SU-DHL-6 (cell line): Measurements from ENCODE around the gene JMJD6.
A peak's percentile ranks its signal among the peaks of the same experiment; 100 is the strongest.

Experiments
- H2AFZ ChIP-seq: fragments of 200-600 bp; sonication (generic); 2 replicates; pipeline ENCODE4 v1.6.1; 2014; ENCODE audit warnings: low read depth, mild to moderate bottlenecking, moderate library complexity, mixed read lengths, antibody characterized with exemption, low read length; ENCODE audit not compliant: severe bottlenecking
- H3F3A ChIP-seq: fragments of 200-600 bp; shearing (Covaris generic); 2 replicates; pipeline ENCODE4 v1.6.0; 2016; ENCODE audit warnings: antibody characterized with exemption, mild to moderate bottlenecking; ENCODE audit not compliant: insufficient read depth
- H3K27ac ChIP-seq: fragments of 200-600 bp; sonication (generic); 2 replicates; pipeline ENCODE4 v1.5.1; 2016; ENCODE audit warnings: low read depth, mild to moderate bottlenecking, low read length, moderate library complexity, mixed read lengths
- H3K27me3 ChIP-seq: fragments of 200-600 bp; sonication (generic), shearing (Covaris generic); 2 replicates; pipeline ENCODE4 v1.6.0; 2014; ENCODE audit warnings: mild to moderate bottlenecking, low read length
- H3K36me3 ChIP-seq: fragments of 200-600 bp; sonication (generic); 2 replicates; pipeline ENCODE4 v1.6.1; 2014; ENCODE audit warnings: mild to moderate bottlenecking, low read length, mixed read lengths
- H3K4me2 ChIP-seq: fragments of 300-600, 200-600 bp; shearing (Covaris generic), sonication (generic); 2 replicates; pipeline ENCODE4 v1.6.0; 2014; ENCODE audit warnings: low read length, low read depth, mild to moderate bottlenecking; ENCODE audit not compliant: poor library complexity, severe bottlenecking
- H3K4me3 ChIP-seq: fragments of 200-600 bp; sonication (generic); 2 replicates; pipeline ENCODE4 v1.5.1; 2014; ENCODE audit warnings: antibody characterized with exemption, low read length, mild to moderate bottlenecking, mixed read lengths; ENCODE audit not compliant: insufficient read depth, poor library complexity, severe bottlenecking
- H3K79me2 ChIP-seq: fragments of 200-600 bp; sonication (generic); 2 replicates; pipeline ENCODE4 v1.6.1; 2014; ENCODE audit warnings: mild to moderate bottlenecking, low read length, moderate library complexity; ENCODE audit not compliant: insufficient read depth
- H3K9ac ChIP-seq: fragments of 200-600 bp; sonication (generic); 2 replicates; pipeline ENCODE4 v1.7.0; 2014; ENCODE audit warnings: mild to moderate bottlenecking, low read length
- H3K9me2 ChIP-seq: fragments of 200-600 bp; sonication (generic); replicated peaks from 2 replicates; pipeline ENCODE4 v1.6.1; 2014; ENCODE audit warnings: low read length; ENCODE audit not compliant: insufficient read depth
- H3K9me3 ChIP-seq: fragments of 200-600 bp; sonication (generic); 2 replicates; pipeline ENCODE4 v1.6.1; 2014; ENCODE audit warnings: low read length, mixed read lengths; ENCODE audit not compliant: insufficient read depth
- H4K20me1 ChIP-seq: fragments of 200-600 bp; sonication (generic); 2 replicates; pipeline ENCODE4 v1.6.1; 2014; ENCODE audit warnings: low read depth, mild to moderate bottlenecking, antibody characterized with exemption, low read length, moderate library complexity, mixed read lengths
- CTCF ChIP-seq: fragments of 200-600 bp; sonication (generic); IDR thresholded peaks from one replicate; pipeline ENCODE4 v1.5.1; 2017; ENCODE audit warnings: antibody characterized with exemption, mild to moderate bottlenecking, low read length, moderate library complexity; ENCODE audit not compliant: insufficient read depth, poor library complexity, severe bottlenecking
- EZH2phosphoT487 ChIP-seq: fragments of 200-600 bp; sonication (generic), shearing (Covaris generic); conservative IDR thresholded peaks from 2 replicates; pipeline ENCODE4 v1.6.1; 2018; ENCODE audit warnings: mild to moderate bottlenecking, antibody characterized with exemption, low read length, moderate library complexity, mixed read lengths

JMJD6 gene

GRCh38 chr17:76735586-76736348 is 9.4 kb upstream of the JMJD6 start:
- H3F3A ChIP-seq, result peaks cover 54% of the 10 kb centered on the region
- peak overlapping the region; percentile 99 for H3K4me3 ChIP-seq
- H4K20me1 ChIP-seq, result peaks cover 19% of the 10 kb centered on the region
- peaks cover 74% of the 10 kb centered on the region for H3K79me2 ChIP-seq
- H3K9ac ChIP-seq, result peak overlapping the region; percentile 100
- no peak overlapping the region for H2AFZ ChIP-seq
- H3K9me2 ChIP-seq, result no peaks in the 10 kb centered on the region
- TF ChIP-seq EZH2phosphoT487 (no peak), CTCF (no peak)
- no peaks in the 10 kb centered on the region for H3K27me3 ChIP-seq
- peak overlapping the region; percentile 94 for H3K27ac ChIP-seq
- H3K9me3 ChIP-seq, result no peaks in the 10 kb centered on the region
- H3K4me2 ChIP-seq, result peak overlapping the region; percentile 98
- H3K36me3 ChIP-seq, result peaks cover 45% of the 10 kb centered on the region

- Histone ChIP-seq H3K36me3 (peaks cover 45% of the 10 kb centered on the region), H4K20me1 (peaks cover 19% of the 10 kb centered on the region), H3K79me2 (peaks cover 79% of the 10 kb centered on the region), H3K9me3 (no peaks in the 10 kb centered on the region), H3K9ac (peak overlapping the region; percentile 100), H3F3A (peaks cover 59% of the 10 kb centered on the region), H3K4me2 (peak overlapping the region; percentile 98), H3K27me3 (no peaks in the 10 kb centered on the region), H3K9me2 (no peaks in the 10 kb centered on the region), H3K4me3 (peak overlapping the region; percentile 99), H2AFZ (no peak overlapping the region), H3K27ac (peak overlapping the region; percentile 94)
- TF ChIP-seq CTCF (no peak), EZH2phosphoT487 (no peak)
Measured at GRCh38 chr17:76735006-76735405, 8.6 kb upstream of the JMJD6 start.

- Histone ChIP-seq H3K36me3 (peaks cover 49% of the 10 kb centered on the region), H3K27me3 (no peaks in the 10 kb centered on the region), H4K20me1 (peaks cover 19% of the 10 kb centered on the region), H3K9ac (peak overlapping the region; percentile 100), H3K9me2 (no peaks in the 10 kb centered on the region), H3K27ac (peak overlapping the region; percentile 94), H3K9me3 (no peaks in the 10 kb centered on the region), H3K4me3 (peak overlapping the region; percentile 99), H3K4me2 (peak overlapping the region; percentile 98), H2AFZ (no peak overlapping the region), H3K79me2 (peaks cover 83% of the 10 kb centered on the region), H3F3A (peaks cover 65% of the 10 kb centered on the region)
- TF ChIP-seq CTCF, result no peak
Measured at GRCh38 chr17:76734080-76734840, 7.9 kb upstream of the JMJD6 start.
